Activated gamma-delta T cell treated with Interleukin-2 at 50 U/mL for 16 hours (primary cell): ENCODE data around the gene NOC2L.
"Not testable (repeated sequence)": the region's sequence is repeated elsewhere in the genome, so short reads cannot be mapped to it uniquely, and the experiment has no call there.

Experiments used
- DNase-seq: peaks from one replicate; pipeline ENCODE4 v3.0.0-alpha.2; 2020

Gene NOC2L

DNA sequence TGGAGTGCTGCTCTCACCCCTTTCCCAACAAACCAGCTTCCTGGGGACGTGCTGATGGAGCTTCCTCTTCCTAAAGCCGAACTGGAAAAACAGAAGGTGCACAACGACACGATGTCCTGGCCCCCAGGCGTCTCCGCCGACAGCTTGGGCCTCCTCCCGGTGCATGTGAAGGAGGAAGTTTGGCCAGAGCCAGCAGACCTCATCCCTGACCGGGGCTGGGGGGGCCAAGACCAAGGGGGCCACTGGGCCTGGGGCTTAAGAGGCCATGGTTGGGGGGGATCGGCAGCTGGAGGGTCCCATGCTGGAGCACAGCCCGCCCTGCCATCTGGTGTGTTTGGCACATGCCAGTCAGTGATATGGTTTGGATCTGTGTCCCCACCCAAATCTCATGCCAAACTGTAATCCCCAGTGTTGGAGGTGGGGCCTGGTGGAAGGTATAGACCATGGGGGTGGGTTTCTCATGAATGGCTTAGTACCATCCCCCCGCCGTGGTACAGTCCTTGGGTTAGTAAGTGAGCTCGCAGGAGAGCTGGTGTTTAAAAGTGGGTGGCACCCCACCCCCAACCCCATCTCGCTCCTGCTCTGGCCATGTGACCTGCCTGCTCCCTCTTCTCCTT is 34.4 kb upstream of the NOC2L start:
- no peak for DNase-seq

DNA sequence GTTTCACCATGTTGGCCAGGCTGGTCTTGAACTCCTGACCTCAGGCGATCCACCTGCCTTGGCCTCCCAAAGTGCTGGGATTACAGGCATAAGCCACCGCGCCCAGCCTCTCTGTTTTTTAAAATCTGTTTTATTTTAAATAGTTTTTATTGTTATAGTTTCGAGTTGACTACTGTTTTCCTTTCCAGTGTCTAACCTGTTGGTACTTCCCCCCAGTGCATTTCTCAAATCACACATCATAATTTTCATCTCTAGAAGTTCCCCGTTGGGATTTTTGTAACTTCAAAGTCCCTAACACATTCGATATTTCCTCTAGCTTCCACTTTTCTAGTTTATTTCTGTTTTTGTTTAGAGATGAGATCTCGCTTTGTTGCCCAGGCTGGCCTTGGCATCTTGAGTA is 33.3 kb upstream of the NOC2L start:
- DNase-seq: no peak

DNA sequence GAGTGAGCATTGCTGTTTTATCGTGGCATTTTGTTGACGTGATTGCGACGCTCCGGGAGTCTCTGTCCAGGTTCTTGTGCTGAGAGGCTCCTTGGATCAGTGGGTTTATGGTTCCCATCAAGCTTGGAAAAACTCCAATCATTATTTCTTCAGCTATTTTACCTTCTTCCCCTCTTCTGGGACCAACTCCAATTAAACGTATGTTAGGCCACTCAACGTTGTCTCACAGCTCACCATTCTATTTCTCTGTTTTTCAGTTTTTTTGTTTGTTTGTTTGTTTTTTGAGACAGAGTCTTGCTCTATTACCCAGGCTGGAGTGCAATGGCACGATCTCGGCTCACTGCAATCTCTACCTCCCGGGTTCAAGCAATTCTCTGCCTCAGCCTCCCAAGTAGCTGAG is 32.8 kb upstream of the NOC2L start:
- no peak for DNase-seq

DNA sequence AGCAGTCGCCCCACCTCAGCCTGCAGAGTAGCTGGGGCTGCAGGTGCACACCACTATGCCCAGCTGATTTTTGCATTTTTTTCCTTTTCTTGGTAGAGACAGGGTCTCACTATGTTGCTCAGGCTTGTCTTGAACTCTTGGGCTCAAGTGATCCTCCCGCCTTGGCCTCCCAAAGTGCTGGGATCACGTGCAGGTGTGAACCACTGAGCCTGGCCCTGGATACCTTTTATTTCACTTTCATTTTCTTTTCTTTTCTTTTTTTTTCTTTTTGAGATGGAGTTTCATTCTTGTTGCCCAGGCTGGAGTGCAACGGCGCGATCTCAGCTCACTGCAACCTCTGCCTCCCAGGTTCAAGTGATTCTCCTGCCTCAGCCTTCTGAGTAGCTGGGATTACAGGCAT is 32.2 kb upstream of the NOC2L start:
- DNase-seq: not testable (repeated sequence)

DNA sequence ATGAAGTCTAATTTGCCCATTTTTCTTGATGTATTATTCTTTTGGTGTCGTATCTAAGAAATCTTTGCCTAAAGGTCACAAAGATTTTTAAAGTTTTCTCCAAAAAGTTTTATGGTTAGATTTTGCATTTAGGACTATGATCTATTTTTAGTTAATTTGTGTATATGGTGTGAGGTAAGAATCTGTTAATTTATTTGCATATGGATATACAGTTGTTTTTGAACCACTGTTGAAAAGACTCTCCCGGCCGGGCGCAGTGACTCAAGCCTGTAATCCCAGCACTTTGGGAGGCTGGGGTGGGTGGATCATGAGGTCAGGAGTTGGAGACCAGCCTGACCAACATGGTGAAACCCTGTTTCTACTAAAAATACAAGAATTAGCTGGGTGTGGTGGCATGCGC is 29.0 kb upstream of the NOC2L start:
- not testable (repeated sequence) for DNase-seq

DNA sequence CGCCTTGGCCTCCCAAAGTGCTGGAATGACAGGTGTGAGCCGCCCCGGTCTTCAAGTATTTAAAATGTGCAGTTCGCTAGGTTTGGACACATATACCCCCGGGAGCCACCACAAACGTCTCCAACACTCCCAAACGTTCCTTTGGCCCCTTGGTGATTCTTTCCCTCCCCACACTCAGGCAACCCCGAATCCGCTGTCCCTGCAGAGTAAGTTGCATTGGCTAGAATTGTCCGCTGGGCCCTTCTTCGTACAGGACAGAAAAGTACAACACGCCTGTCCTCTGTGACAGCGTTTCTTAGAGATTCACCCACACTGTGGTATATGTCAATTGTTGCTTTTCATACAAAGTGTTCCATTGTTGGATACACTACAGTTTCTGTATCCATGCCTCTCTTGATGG is 26.1 kb upstream of the NOC2L start:
- no peak for DNase-seq

DNA sequence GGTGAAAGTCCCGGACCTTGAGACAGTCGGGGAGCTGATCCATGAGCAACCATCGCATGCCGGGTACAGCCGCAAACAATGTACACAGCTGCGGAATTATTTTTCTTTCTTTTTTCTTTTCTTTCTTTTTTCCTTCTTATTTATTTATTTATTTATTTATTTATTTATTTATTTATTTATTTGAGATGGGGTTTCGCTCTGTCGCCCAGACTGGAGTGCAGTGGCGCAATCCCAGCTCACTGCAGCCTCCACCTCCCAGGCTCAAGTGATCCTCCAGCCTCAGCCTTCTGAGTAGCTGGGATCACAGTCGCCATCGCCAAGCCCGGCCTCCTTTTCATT is 25.4 kb upstream of the NOC2L start:
- no peak for DNase-seq

DNA sequence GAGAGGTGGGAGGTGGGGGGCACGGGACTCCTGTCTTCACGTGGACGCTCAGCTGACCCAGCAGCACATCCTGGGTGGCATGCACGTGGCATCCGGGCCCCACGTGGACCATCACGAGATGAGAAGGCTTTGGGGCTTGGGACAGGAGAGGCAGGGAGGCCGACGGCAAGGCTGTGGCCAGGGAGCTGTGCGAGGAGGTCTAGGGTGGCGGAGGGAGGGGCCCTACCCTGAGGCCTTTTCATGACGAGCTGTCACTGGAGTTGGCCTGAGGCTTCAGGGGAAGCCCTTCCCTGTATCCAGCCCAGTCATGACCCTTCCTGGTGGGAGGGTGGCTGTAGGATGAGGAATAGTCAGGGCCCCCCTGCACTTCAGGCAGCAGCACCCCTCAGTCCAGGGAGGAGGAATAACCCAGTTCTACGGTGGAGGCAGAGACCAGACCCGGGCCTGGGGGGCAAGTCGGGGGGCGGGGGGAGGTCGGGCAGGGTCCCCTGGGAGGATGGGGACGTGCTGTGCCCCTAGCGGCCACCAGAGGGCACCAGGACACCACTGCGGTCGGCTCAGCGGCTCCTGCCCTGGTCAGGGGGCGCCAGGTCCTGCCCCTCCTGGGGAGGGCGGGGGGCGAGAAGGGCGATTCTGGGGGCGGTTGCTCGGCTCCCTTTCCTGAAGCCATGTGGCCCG is 24.9 kb upstream of the NOC2L start:
- peak; percentile 58 for DNase-seq

DNA sequence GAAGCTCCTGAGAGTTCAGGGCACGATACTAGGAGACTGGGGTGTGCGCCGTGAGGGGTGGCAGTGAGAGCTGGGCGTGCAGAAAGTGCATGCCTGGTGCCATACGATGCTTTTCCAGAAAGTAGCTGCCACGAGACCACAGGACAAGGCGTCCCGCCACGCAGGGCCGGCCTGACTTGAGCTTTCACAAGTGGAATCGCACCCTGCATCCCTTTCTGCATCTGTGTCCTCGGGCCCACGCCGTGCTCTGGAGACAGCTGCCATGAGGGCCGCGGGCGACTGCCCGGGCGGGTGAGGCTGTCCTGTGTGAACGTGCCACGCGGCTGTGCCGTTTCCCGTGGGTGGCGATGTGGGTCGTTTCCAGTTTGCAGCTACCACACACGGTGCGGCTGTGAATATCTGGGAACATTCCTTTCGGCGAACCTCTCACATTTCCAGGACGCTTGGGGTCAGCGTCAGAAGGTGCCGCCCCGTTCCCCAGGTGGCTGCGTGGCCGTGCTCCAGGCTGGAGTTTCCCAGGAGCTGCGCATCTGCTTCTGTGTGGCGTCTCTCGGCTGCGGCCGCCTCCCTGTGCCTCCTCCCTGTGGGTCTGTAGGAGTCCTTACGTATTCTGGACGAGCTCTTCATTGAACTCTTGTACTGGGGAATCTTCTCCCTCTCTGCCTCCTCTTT is 23.8 kb upstream of the NOC2L start:
- no peak for DNase-seq

DNA sequence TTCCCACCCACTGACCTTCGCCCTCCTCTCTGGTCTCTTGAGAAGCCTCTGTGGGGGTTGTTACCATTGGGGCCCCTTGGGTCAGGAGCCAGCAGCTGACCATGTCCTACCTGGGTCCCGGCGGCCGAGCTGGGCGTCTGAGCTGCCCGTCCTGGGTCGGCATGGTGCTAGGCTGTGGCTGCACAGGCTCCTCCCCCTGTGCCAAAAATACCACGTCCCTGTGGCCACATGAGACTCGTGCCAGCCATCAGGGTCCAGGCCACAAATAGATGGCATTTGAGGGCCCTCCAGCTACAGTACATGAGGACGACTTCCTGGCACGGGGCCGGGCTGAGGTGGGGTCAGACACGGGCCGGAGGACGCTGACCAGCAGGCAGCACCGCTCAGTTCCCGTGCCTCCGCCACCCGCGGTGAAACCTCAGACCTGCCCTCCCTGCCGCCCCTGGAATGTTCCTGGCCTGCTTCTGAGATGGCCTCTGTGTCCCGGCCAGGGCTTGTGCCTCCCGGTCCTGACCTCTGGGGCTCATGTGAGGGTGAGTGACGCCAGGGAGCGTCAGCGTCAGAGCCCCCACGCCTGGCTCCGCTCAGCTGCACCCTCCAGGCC is 23.0 kb upstream of the NOC2L start, which contains the start of gene PERM1:
TSS of gene PERM1 (minus strand) at position 139 of the 604 bp plus-strand sequence. CDS start 1,064 bp downstream, outside the sequence.
- DNase-seq: no peak

DNA sequence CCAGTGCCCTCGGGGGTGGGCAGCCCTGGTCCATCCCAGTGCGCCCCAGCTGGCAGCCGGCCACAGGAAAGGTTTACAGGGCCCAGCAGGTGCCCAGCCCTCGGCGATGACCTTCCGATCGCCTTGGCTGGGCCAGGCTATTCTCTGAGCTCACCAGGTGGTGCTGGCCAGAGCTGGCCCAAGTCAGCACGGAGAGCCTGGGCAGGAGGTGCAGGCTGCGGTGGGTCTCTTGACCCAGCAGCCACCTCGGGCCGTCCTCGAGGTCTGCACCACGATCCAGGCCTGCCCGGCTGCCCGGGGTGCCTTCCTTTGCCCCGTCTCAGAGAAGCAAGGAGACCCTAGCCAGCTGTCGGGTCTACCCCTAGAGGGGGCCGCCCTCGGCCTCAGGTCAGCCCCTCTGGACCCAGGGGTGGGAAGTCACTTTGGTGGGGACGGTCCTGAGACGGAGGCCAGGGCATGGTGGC is 22.5 kb upstream of the NOC2L start:
- no peak for DNase-seq

DNA sequence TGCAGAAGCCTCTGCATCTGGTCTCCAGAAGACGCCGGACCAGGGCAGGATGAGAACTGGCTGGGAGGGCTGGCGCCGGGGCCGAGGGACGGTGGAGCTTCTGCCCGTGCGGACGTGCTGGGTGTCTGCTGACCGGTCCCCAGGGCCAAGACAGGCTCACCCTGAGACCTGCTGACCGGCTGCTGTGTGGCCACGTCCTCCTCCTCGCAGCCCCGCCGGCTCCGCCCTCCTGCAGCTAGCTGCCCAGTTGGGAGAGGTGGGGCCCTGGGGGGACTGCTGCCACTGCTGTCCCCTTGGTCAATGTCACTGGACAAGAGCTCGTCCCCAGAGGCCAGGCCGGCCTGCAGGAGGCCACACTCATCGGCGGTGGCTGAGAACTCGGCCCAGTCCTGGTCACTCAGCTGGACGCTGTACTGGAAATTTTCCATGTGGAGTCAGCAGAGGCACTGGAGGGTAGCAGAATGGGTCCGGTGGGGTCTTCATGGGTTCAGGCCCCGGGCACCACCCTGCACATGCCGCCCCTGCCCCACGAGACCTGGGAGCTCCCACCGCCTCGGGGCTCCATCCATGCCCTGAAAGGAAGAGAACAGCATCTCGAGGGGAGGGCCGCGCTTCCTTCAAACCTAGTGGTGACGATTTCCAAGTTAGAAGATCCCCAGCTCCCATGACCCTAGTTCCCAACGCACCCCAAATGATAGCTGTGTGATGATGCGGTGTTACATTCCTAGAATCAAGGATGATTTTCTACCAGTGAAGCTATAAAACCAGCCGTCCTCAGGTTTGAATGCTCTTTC is 21.7 kb upstream of the NOC2L start:
- DNase-seq: no peak

DNA sequence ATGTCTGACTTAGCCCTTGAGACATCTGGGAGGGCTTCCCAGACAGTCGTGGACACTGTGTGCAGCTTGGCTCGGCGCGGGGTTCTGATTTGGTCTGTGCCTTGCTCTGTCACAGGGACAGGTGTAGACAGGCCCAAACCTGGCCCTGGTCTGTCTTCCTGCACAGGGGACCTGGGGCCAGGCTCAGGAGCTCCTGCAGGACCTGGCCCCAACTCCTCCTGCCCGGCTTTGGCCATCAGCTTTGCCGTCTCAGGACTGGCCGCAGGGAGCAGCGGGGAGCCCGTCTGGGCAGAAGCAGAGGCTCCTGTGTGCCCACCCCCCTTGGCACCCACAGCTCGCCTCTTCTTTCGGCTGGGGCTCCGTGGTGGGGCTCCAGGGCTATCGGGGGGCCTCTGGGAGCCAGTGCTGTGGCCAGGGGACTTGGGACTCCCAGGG is 21.1 kb upstream of the NOC2L start:
- no peak for DNase-seq

DNA sequence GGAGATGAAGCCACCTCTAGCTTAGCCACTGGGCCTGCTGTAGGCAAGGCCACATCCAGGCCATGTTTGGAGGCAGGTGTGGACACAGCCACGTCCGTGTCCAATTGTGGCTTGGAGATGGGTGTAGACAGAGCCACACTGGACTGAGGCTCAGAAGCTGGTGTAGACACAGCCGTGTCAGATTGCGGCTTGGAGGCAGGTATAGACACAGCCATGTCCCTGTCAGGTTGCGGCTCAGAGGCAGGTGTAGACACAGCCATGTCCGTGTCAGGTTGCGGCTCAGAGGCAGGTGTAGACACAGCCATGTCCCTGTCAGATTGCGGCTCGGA is 20.7 kb upstream of the NOC2L start:
- DNase-seq: no peak

DNA sequence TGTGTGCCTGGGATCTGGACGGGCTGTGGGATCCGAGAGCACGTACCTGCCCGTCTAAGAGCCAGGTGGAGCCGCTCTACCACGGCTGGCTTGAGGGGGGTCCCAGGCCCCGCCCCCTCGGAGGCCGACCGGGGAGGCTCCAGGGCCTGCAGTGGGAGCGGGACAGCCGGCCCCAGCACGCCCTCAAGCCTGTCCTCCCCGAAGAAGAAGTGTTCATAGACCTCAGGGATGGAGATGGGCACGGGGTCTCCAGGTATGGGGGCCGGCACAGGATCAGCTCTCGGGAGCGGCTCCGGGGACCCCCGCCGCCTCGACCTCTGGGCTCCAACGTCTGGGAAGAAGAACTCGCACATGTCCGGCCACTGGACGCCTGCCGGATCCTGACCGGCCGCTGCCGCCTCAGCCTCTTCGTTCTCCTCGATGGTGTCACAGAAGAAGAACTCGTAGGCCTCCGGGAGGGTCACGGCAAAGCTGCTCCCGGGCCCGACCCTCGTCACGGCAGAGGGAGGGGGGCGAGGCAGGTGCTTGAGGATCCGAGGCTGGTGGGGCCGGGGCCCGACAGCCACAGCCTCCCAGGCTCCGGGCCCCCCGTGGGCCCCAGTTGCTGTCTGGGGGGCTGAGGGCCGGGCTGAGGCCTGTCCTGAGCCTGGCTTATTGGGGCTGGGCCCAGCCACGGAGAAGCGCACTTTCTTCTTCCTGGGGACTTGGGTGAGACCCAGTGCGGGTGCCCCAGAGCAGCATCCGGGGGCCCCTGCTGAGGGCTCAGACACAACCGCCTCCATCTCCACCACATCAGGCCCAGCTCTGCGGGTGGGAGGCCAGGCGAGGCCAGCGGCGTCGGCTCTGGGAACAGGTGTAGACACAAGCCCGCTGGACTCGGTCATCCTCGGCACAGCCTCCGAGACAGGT is 20.0 kb upstream of the NOC2L start:
- DNase-seq: no peak

DNA sequence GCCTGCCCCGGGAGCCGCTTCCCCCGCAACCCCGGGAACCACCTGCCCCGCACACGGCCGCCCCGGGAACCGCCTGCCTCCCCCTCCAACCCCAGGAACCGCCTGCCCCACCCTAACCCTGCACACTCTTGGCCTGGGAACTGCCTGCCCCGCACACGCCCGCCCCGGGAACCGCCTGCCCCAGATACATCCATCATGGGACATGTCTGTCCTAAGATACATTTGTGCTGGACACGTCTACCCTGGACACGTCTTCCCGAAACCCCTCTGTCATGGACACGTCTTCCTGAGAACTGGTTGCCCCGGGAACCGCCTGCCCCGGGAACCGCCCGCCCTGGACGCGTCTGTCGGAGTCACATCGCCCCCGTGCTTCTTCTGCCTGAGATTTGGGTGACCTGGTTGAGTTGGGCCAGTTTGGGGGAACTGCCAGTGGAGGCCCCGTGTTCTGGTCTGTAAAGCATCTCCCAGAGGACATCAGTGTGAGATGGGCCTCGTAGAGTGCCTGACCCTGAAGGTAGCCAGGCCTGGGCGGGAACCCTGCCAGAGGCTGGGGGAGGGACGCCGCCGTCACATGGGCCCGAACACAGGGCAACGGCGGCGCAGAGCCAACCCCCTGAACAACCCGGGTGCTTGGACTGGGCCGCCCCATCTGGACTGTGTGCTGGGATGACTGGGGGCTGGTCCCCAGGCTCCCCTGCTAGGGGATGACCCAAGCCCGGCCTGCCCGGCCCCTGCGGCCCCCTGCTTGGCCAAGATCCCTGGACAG is 19.2 kb upstream of the NOC2L start:
- DNase-seq: no peak

DNA sequence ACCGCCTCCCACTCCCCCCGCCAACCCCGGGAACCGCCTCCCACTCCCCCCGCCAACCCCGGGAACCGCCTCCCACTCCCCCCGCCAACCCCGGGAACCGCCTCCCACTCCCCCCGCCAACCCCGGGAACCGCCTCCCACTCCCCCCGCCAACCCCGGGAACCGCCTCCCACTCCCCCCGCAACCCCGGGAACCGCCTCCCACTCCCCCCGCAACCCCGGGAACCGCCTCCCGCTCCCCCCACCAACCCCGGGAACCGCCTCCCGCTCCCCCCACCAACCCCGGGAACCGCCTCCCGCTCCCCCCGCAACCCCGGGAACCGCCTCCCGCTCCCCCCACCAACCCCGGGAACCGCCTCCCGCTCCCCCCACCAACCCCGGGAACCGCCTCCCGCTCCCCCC is 17.7 kb upstream of the NOC2L start:
- DNase-seq: not testable (repeated sequence)

DNA sequence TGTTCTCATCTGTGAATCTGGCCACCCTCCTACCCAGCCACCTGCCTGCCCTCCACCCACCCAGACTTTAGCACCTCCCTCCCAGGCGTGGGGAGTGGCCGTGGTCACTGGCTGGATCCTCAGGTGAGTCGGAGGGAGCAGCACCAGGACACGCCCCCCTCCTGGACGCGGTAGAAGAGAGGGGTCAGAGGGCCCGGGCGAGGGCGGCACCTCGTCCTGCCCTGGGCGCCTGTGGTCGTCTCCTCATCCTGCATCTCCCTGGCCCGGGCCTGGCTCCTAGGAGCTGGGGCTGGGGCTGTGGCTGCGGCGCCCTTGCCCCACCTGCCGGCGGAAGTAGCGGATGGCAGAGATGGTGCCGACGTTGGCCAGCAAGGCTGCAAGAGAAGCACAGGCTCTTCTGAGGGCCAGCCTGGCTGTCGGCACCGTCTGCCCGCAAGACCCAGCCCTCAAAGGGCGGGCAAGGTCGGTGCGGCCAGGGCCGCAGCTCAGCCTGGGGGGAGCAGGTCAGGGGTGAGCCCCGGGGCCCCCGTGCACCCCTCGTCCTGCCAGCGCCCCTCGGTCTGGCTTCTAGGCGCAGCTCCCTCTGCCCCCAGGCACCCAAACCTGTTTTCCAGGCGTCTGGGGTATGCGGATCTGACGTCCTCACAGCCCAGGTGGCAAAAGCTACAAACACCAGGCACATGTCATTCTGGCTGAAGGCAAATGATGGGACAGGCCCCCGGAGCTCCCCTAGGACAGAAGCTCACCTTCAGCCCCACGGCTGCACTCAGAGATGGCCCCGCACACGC is 17.0 kb upstream of the NOC2L start:
- DNase-seq: peak; percentile 63

DNA sequence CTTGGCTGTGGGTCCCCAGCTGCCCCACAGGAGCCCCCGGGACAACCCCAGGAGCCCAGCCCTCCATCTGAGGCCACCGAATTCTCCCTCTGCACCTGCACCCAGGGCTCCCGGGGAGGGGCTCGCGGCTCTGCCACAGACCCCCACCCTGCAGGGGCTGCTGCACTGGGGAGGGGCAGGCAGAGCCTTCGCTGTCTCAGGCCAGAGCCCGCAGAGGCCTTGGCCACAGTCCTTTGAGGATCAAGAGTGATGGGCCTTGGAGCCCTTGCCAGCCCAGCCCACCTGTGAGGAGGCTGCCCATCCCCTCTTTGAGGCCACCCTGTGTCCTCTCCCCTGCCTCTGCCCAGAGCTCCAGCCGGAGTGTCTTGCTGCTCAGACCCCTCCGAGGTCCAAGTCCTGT is 16.3 kb upstream of the NOC2L start:
- no peak for DNase-seq

DNA sequence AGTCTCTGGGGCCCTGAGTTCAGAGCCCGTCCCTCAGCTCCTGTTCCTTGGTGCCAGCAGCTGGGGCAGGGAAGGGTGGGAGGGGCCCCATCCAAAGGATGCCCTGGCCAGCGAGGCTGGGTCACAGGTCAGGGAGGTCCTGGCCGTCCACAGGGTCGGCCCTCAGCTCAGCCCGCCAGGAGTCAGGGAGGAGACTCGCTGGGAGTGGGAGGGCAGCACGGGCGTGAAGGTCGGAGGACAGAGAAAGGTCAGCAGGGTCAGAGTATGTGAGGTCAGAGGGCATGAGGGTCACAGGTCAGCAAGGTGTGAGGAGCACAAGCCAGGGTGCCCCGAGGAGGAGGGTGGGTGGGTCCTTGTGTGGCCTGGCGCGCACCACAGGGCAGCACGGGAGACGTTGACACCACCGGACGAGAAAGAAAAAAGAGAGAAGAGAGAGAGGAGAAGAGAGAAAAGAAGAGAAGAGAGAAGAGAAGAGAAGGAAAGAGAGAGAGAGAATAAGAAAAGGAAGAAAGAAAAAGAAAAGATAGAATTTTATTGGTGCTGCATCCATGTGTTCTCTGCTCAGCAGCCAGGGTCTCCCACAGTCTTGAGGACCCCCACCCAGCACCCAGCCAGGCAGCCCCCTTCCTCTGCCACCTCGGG is 15.8 kb upstream of the NOC2L start:
- DNase-seq: no peak
